ENCODE data around the gene GNAT3.

GRCh38 chr7:80458822-80459725 is 52.8 kb downstream of the GNAT3 start:
- TF ChIP-seq CTCF (conservative IDR thresholded peaks at IDR 0.05) (no peak), EZH2 (IDR thresholded peaks at IDR 0.05; ENCODE audit: low read depth) (no peak)
